ENCODE results near the gene MT1HL1. TPM values are rescaled to one million over a fixed set of nuclear protein-coding genes. Genes with fewer than 3 reads are reported as not detected.

MT1HL1 gene
- not detected in 2 replicates for total RNA-seq (2021)
- long read RNA-seq: 0 reads

- no peak within 1 kb of the TSS for H2BK15ac ChIP-seq (ENCODE audit: low read depth, low read length)
- H2BK120ac ChIP-seq (ENCODE audit: low read depth, low read length, poor library complexity, severe bottlenecking): peak within 1 kb of the TSS; percentile 65
- Mint-ChIP-seq H3K9me3 (no peaks in the 10 kb centered on the region; a peak in 1 of 5 replicates), H3K4me3 (no peak within 1 kb of the TSS), H3K27me3 (ENCODE audit: low read depth) (peaks cover 4% of the 10 kb centered on the region; the same call in 1 of the 2 replicates), H3K4me1 (peaks cover 12 to 23% of the 10 kb centered on the region in 2 experiments), H3K36me3 (ENCODE audit: insufficient read depth in 1 of 3, low read depth in 3 of 3) (peaks cover 0 to 1% (median 0%) of the 10 kb centered on the region in 3 experiments; a peak in 2 of 7 replicates), H3K27ac (no peak within 1 kb of the TSS; a peak in 1 of 7 replicates)
- H3K4me2 ChIP-seq (ENCODE audit: insufficient read depth, insufficient read length, low read length): no peak within 1 kb of the TSS
- no peak within 1 kb of the TSS for H3K56ac ChIP-seq (ENCODE audit: insufficient read length, low read depth, low read length)
- no peaks in the 10 kb centered on the region for H3K27me3 ChIP-seq (ENCODE audit: insufficient read depth, low read length)
- no peak within 1 kb of the TSS for H4K5ac ChIP-seq (ENCODE audit: insufficient read length, low read depth, low read length)
- no peak within 1 kb of the TSS for H2AFZ ChIP-seq (ENCODE audit: low read length)
- H3K27ac ChIP-seq (ENCODE audit: insufficient read length, low read depth, low read length): no peak within 1 kb of the TSS
- DNase-seq: no peak
- H4K91ac ChIP-seq (ENCODE audit: insufficient read length, low read depth, low read length): no peak within 1 kb of the TSS
- 0 out of 2 replicates have a peak, but pooled peaks cover 5% of the 10 kb centered on the region for H3K4me1 ChIP-seq (ENCODE audit: insufficient read depth, low read length)
- no peaks in the 10 kb centered on the region for H3K79me2 ChIP-seq (ENCODE audit: insufficient read depth, low read length)
- no peak within 1 kb of the TSS for H2BK12ac ChIP-seq (ENCODE audit: insufficient read length, low read depth, low read length)
- no peak within 1 kb of the TSS for H3K18ac ChIP-seq (ENCODE audit: insufficient read length, low read depth, low read length)
- H4K8ac ChIP-seq (replicated peaks; ENCODE audit: insufficient read length, low read depth, low read length): no peak within 1 kb of the TSS
- no peak within 1 kb of the TSS for H3K14ac ChIP-seq (ENCODE audit: insufficient read depth, low read length)
- WGBS (ENCODE audit: extremely low coverage, insufficient read length, low lambda C conversion rate): no CpG with 5 or more reads among the region's 18 CpGs
- H2AK5ac ChIP-seq (ENCODE audit: insufficient read length, low read length): no peak within 1 kb of the TSS
- H4K20me1 ChIP-seq (ENCODE audit: control insufficient read depth, insufficient read depth, insufficient read length): no peaks in the 10 kb centered on the region
- peak within 1 kb of the TSS; percentile 17 for H3K9ac ChIP-seq (ENCODE audit: extremely low read depth, insufficient read length, low read length)
- no peaks in the 10 kb centered on the region for H3K79me1 ChIP-seq (ENCODE audit: insufficient read depth, low read depth, low read length, poor library complexity, severe bottlenecking)
- TF ChIP-seq CTCF (conservative IDR thresholded peaks at IDR 0.05): no peak
- no peak within 1 kb of the TSS for H2BK5ac ChIP-seq (ENCODE audit: insufficient read length, low read length)
- no peak within 1 kb of the TSS for H3K4ac ChIP-seq (ENCODE audit: low read depth, low read length)
- no peaks in the 10 kb centered on the region for H3K9me3 ChIP-seq (ENCODE audit: control insufficient read depth, low read depth, low read length)
- H3T11ph ChIP-seq (ENCODE audit: low read length): no peak within 1 kb of the TSS
- H3K23me2 ChIP-seq (ENCODE audit: insufficient read length, low read depth, low read length, poor library complexity, severe bottlenecking): no peaks in the 10 kb centered on the region
- no peak within 1 kb of the TSS for H3K23ac ChIP-seq (ENCODE audit: insufficient read length, low read depth, low read length)
- H2BK20ac ChIP-seq (ENCODE audit: low read depth, low read length, poor library complexity, severe bottlenecking): no peak within 1 kb of the TSS
Observed at GRCh38 chr1:237004116-237004515, at the start of gene MT1HL1. Gene MT1HL1, minus strand, starts transcription at chr1:237004441. Its CDS starts 69 bp downstream, at chr1:237004372.
